B cell (primary cell): ENCODE data around the gene RNF166.

Source experiments
- CTCF ChIP-seq: fragments of 200-600 bp; IDR thresholded peaks from one replicate; pipeline ENCODE4 v1.8.0; 2022; ENCODE audit warnings: antibody characterized with exemption, mild to moderate bottlenecking
- EZH2 ChIP-seq: IDR thresholded peaks from 2 replicates; pipeline ENCODE4 v1.6.1; 2012; ENCODE audit warnings: borderline replicate concordance, low read depth, mild to moderate bottlenecking, moderate library complexity, low read length; ENCODE audit not compliant: insufficient read depth, poor library complexity, severe bottlenecking

- TF ChIP-seq CTCF: peak; percentile 62
- no peak for TF ChIP-seq EZH2
These were observed 25.0 kb downstream of the RNF166 start for GRCh38 chr16:88681084-88681680.
